Endothelial cell of umbilical vein (primary cell): ENCODE results near the gene GSTO2. TPM values are rescaled to one million over a fixed set of nuclear protein-coding genes. Genes with fewer than 3 reads are reported as not detected.
"Not testable (repeated sequence)": the region's sequence is repeated elsewhere in the genome, so short reads cannot be mapped to it uniquely, and the experiment has no call there.

ENCODE experiments used
- BruUV-seq: library from RNA; stranded (reverse); fragments of 400-500 nt; replicated peaks from 2 replicates; lab custom pipeline; 2021; lab: Mats Ljungman, UMichigan
- CTCF ChIA-PET: fragments of 300-600, 350-600 bp; sonication (Branson Sonifier 250); formaldehyde crosslinking; loops from one replicate; lab custom pipeline; 2021; ENCODE audit warnings: antibody characterized with exemption, inconsistent platforms; lab: Charles Lee
- POLR2A ChIA-PET: fragments of 300-600, 350-600 bp; sonication (Branson Sonifier 250); formaldehyde crosslinking; loops from one replicate; lab custom pipeline; 2021; ENCODE audit warnings: antibody characterized with exemption, inconsistent platforms; lab: Charles Lee
- DNase-seq: peaks from one replicate; pipeline ENCODE4 v3.0.0-alpha.2; 2011; ENCODE audit warnings: low read depth, low spot score
- FAIRE-seq: peaks from 2 replicates; lab custom pipeline; 2011; peaks lifted over from hg19 to GRCh38; lab: Jason Lieb, UNC
- H2AFZ ChIP-seq: 2 replicates; pipeline ENCODE4 v1.6.0; 2012; ENCODE audit warnings: low read depth, low read length, control low read depth, inconsistent platforms
- H3K27ac ChIP-seq: 2 replicates; pipeline ENCODE4 v1.5.1; 2011; ENCODE audit warnings: low read depth, mild to moderate bottlenecking, control low read depth, low read length, moderate library complexity; ENCODE audit not compliant: insufficient read depth
- H3K27me3 ChIP-seq, 2 experiments: 2 replicates each; pipeline versions ENCODE4 v1.6.0 to v1.6.1; 2011; ENCODE audit warnings: low read length in 2 of 2, mixed read lengths in 1 of 2; ENCODE audit not compliant: control insufficient read depth in 2 of 2, insufficient read depth in 2 of 2
- H3K36me3 ChIP-seq, 2 experiments: 2 replicates in 1 of 2; 3 replicates in 1 of 2; pipeline ENCODE4 v1.5.1; 2011; ENCODE audit warnings: low read length in 2 of 2, mild to moderate bottlenecking in 1 of 2, moderate library complexity in 1 of 2; ENCODE audit not compliant: control insufficient read depth in 2 of 2, insufficient read depth in 2 of 2; ENCODE audit errors: extremely low read depth in 1 of 2
- H3K4me1 ChIP-seq: 3 replicates; pipeline ENCODE4 v1.5.1; 2011; ENCODE audit warnings: mild to moderate bottlenecking, low read length; ENCODE audit not compliant: control insufficient read depth, insufficient read depth; ENCODE audit errors: extremely low read depth
- H3K4me2 ChIP-seq: 2 replicates; pipeline ENCODE4 v1.6.1; 2011; ENCODE audit warnings: low read length, control low read depth, mixed read lengths; ENCODE audit not compliant: insufficient read depth
- H3K4me3 ChIP-seq, 3 experiments: fragments of 200-600 bp in 1 of 3; sonication (generic), shearing (Covaris generic) in 1 of 3; replicated peaks in 1 of 3; 2 replicates each; pipeline ENCODE4 v1.5.1; 2011 to 2016; ENCODE audit warnings: control low read depth in 3 of 3, low read length in 3 of 3, mild to moderate bottlenecking in 2 of 3, inconsistent platforms in 1 of 3, low read depth in 1 of 3, moderate library complexity in 1 of 3; ENCODE audit not compliant: insufficient read depth in 1 of 3
- H3K79me2 ChIP-seq: 2 replicates; pipeline ENCODE4 v1.6.0; 2012; ENCODE audit warnings: low read length, inconsistent platforms; ENCODE audit not compliant: control insufficient read depth, insufficient read depth
- H3K9ac ChIP-seq: replicated peaks from 2 replicates; pipeline ENCODE3; 2011; ENCODE audit warnings: low read length, control low read depth; ENCODE audit not compliant: insufficient read depth; ENCODE audit errors: extremely low read depth
- H3K9me1 ChIP-seq: replicated peaks from 3 replicates; pipeline ENCODE4 v1.6.0; 2011; ENCODE audit warnings: mild to moderate bottlenecking, low read length; ENCODE audit not compliant: control insufficient read depth, insufficient read depth; ENCODE audit errors: extremely low read depth
- H3K9me3 ChIP-seq: replicated peaks from 2 replicates; pipeline ENCODE4 v1.5.1; 2012; ENCODE audit warnings: low read length, inconsistent platforms; ENCODE audit not compliant: control insufficient read depth, insufficient read depth
- H4K20me1 ChIP-seq: replicated peaks from 2 replicates; pipeline ENCODE3; 2011; ENCODE audit warnings: mild to moderate bottlenecking, low read length; ENCODE audit not compliant: control insufficient read depth, insufficient read depth; ENCODE audit errors: extremely low read depth
- EZH2 ChIP-seq: IDR thresholded peaks from 2 replicates; pipeline ENCODE4 v1.6.1; 2012; ENCODE audit warnings: borderline replicate concordance, low read depth, mild to moderate bottlenecking, moderate library complexity, low read length, inconsistent platforms; ENCODE audit not compliant: severe bottlenecking
- FOS ChIP-seq: IDR thresholded peaks from 2 replicates; pipeline ENCODE4 v1.6.1; 2011; ENCODE audit warnings: mild to moderate bottlenecking, low read length, moderate library complexity, borderline replicate concordance; ENCODE audit not compliant: insufficient read depth
- GATA2 ChIP-seq: IDR thresholded peaks from 2 replicates; pipeline ENCODE4 v1.7.0; 2011; ENCODE audit warnings: low read depth, mild to moderate bottlenecking, moderate library complexity, mixed read lengths, low read length; ENCODE audit not compliant: insufficient read length, insufficient read depth
- JUN ChIP-seq: IDR thresholded peaks from 2 replicates; pipeline ENCODE4 v1.6.1; 2011; ENCODE audit warnings: borderline replicate concordance, low read depth; ENCODE audit not compliant: insufficient read length, insufficient read depth
- MAX ChIP-seq: IDR thresholded peaks from 2 replicates; pipeline ENCODE4 v1.6.1; 2011; ENCODE audit not compliant: insufficient read depth, insufficient read length
- MYC ChIP-seq: IDR thresholded peaks from one replicate; pipeline ENCODE4 v1.6.1; 2011; ENCODE audit warnings: mild to moderate bottlenecking, low read depth, low read length
- POLR2A ChIP-seq: IDR thresholded peaks from 2 replicates; pipeline ENCODE4 v1.6.1; 2012; ENCODE audit warnings: low read depth, mild to moderate bottlenecking, control low read depth, low read length
- POLR2AphosphoS5 ChIP-seq: IDR thresholded peaks from 2 replicates; pipeline ENCODE4 v1.6.1; 2012; ENCODE audit warnings: low read depth, mild to moderate bottlenecking, control low read depth, low read length, moderate library complexity; ENCODE audit not compliant: insufficient read depth
- dilution Hi-C: fragments of 300-500 bp; cut with MboI; formaldehyde crosslinking; loops from one replicate; pipeline ENCODE4 v1.15.0; 2019; ENCODE audit warnings: low sequenced_read_pairs; ENCODE audit not compliant: extremely low pct_ligation_motif_present
- intact Hi-C: fragments of 100-400 bp; cut with micrococcal nuclease; formaldehyde crosslinking; loops from one replicate; pipeline ENCODE4 v1.10.0; 2022
- polyA plus RNA-seq, 4 experiments: library from polyadenylated mRNA; depleted of rRNA in 3 of 4; stranded (reverse) in 3 of 4; unstranded in 1 of 4; fragments of >200 nt; gene quantifications; 2 replicates each; pipeline versions ENCODE4 v1.2.1 to v1.2.3, GENCODE V29; 2011 to 2012; ENCODE audit warnings: missing spikeins in 1 of 4
- total RNA-seq: library from RNA; stranded (reverse); gene quantifications from 2 replicates; pipeline ENCODE4 v1.2.3, GENCODE V29; 2021
- TF ChIP-seq, protein P1 (sequence below), 2 donors: IDR thresholded peaks; 1 replicate in 1 of 2; 2 replicates in 1 of 2; pipeline ENCODE4 v1.5.1; 2011; ENCODE audit warnings: low read length in 2 of 2, mild to moderate bottlenecking in 2 of 2, moderate library complexity in 2 of 2, control low read depth in 1 of 2, inconsistent platforms in 1 of 2, low read depth in 1 of 2; ENCODE audit not compliant: insufficient read depth in 1 of 2; ENCODE audit errors: extremely low read depth in 1 of 2

GSTO2 gene
- total and polyA plus RNA-seq, 2 donors (not counting 3 experiments of a cell fraction or from before 2014, with no cell fraction given): 0.84 to 1.4 TPM

DNA sequence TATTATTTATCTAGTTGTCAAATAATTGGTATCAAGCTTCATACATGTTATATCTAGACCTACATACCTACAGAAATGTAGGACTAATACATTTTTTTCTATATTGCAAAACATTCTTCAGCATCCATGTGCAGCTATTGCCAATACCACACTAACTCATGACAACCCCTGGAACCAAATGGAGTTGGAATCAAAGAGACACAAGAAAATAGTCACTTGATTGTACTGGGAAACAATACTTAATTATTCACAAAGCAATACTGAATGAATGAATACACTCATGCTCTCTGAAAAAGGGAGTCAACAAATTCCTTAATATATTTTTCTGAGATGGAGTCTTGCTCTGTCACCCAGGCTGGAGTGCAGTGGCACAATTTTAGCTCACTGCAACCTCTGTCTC, 26.4 kb upstream of the GSTO2 start:
- no peak for TF ChIP-seq JUN
- no peak for TF ChIP-seq GATA2
- TF ChIP-seq EZH2: no peak
- TF ChIP-seq POLR2A: no peak
- TF ChIP-seq MYC: no peak
- TF ChIP-seq, protein P1, sequence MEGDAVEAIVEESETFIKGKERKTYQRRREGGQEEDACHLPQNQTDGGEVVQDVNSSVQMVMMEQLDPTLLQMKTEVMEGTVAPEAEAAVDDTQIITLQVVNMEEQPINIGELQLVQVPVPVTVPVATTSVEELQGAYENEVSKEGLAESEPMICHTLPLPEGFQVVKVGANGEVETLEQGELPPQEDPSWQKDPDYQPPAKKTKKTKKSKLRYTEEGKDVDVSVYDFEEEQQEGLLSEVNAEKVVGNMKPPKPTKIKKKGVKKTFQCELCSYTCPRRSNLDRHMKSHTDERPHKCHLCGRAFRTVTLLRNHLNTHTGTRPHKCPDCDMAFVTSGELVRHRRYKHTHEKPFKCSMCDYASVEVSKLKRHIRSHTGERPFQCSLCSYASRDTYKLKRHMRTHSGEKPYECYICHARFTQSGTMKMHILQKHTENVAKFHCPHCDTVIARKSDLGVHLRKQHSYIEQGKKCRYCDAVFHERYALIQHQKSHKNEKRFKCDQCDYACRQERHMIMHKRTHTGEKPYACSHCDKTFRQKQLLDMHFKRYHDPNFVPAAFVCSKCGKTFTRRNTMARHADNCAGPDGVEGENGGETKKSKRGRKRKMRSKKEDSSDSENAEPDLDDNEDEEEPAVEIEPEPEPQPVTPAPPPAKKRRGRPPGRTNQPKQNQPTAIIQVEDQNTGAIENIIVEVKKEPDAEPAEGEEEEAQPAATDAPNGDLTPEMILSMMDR (IDR thresholded peaks at IDR 0.05; ENCODE audit: extremely low read depth in 1 of 2, insufficient read depth in 1 of 2, low read depth in 1 of 2, low read length in 2 of 2): no peak
- TF ChIP-seq FOS: no peak
- no peak for TF ChIP-seq MAX
- TF ChIP-seq POLR2AphosphoS5: no peak
- BruUV-seq: no TSS peak
- Histone ChIP-seq H3K36me3 (no peaks in the 10 kb centered on the region), H3K79me2 (no peaks in the 10 kb centered on the region), H3K27me3 (peaks cover 14 to 18% of the 10 kb centered on the region in 2 experiments), H3K9ac (no peak overlapping the region), H3K27ac (no peak overlapping the region), H2AFZ (no peak overlapping the region), H3K9me1 (no peaks in the 10 kb centered on the region), H3K4me1 (no peaks in the 10 kb centered on the region), H3K9me3 (no peaks in the 10 kb centered on the region), H3K4me3 (no peak overlapping the region), H4K20me1 (no peaks in the 10 kb centered on the region), H3K4me2 (no peak overlapping the region)
- no peak for FAIRE-seq
- dilution Hi-C loops: no loop called here
- POLR2A ChIA-PET: no interaction called here
- CTCF ChIA-PET: no interaction called here
- intact Hi-C loops: no loop called here
- DNase-seq: no peak

DNA sequence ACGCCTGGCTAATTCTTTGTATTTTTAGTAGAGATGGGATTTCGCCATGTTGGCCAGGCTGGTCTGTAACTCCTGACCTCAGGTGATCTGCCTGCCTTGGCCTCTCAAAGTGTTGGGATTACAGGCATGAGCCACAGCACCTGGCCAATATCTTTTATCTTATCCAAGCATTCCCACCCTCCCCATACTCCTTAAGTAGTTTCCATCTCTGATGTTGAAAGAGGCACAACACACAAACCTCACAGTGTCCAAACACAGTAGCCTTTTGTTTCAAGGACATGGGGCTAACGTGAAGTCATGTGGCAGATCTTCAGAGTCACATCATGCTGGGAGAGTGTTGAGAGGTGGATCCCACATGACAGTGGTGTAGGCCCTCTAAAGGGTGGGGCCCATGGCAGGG, 26.0 kb upstream of the GSTO2 start:
- FAIRE-seq, H3K9me1 ChIP-seq, H3K27ac ChIP-seq, H3K4me1 ChIP-seq, POLR2A ChIA-PET, CTCF ChIA-PET, H3K36me3 ChIP-seq, intact Hi-C loops, H2AFZ ChIP-seq, H3K4me3 ChIP-seq, dilution Hi-C loops, H3K79me2 ChIP-seq, DNase-seq, BruUV-seq, H4K20me1 ChIP-seq, H3K4me2 ChIP-seq, H3K9me3 ChIP-seq, H3K9ac ChIP-seq: not testable (repeated sequence)
- peaks cover 14 to 18% of the 10 kb centered on the region in 2 experiments for H3K27me3 ChIP-seq
